ENCODE measurements around the gene ABCC4. TPM values are rescaled to one million over a fixed set of nuclear protein-coding genes. Genes with fewer than 3 reads are reported as not detected.
A peak's percentile ranks its signal among the peaks of the same experiment; 100 is the strongest.
"Not testable (repeated sequence)": the region's sequence is repeated elsewhere in the genome, so short reads cannot be mapped to it uniquely, and the experiment has no call there.

ABCC4 gene
- total and polyA plus RNA-seq, 9 of the 15 experiments (the other 6 are each of a cell fraction or from before 2014, with no cell fraction given) = 9.4 to 46.1 (median 25.4) TPM

DNA sequence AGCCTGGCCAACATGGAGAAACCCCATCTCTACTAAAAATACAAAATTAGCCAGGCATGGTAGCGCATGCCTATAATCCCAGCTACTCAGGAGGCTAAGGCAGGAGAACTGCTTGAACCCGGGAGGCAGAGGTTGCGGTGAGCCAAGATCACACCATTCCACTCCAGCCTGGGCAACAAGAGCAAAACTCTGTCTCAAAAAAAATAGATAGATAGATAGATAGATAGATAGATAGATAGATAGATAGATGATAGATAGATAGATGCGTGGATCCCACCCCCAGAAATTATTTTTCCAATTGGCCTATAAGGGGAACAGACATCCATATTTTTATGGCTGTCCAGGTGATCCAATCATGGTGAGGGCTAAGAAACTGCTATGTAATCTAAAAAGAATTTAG, 11.3 kb downstream of the ABCC4 start:
- H4K20me1 ChIP-seq (replicated peaks; ENCODE audit: control insufficient read depth, insufficient read depth, low read length); BruUV-seq (replicated peaks); H3K9ac ChIP-seq (ENCODE audit: insufficient read depth in 1 of 2, low read depth in 2 of 2, low read length in 2 of 2); H3K27me3 ChIP-seq (ENCODE audit: control insufficient read depth in 2 of 2, insufficient read depth in 2 of 2, low read length in 2 of 2); ATAC-seq; H3K4me3 ChIP-seq; intact Hi-C loops (cut with micrococcal nuclease); H3K9me1 ChIP-seq (ENCODE audit: control insufficient read depth, insufficient read depth, low read length); H3K27ac ChIP-seq (ENCODE audit: extremely low read depth, low read depth, low read length); H3K4me2 ChIP-seq (ENCODE audit: insufficient read depth, low read length); H3K9me3 ChIP-seq (replicated peaks; ENCODE audit: control insufficient read depth, insufficient read depth, low read depth, low read length); H2AFZ ChIP-seq (ENCODE audit: low read depth, low read length); FAIRE-seq; DNase-seq (ENCODE audit: extremely low read depth in 1 of 4, low spot score in 3 of 4); CTCF ChIA-PET (ENCODE audit: low intra/inter-chr PET ratio): not testable (repeated sequence)
- POLR2A ChIA-PET = interaction anchor here (0.9 to 1.6 kb wide), 2 partner anchors 10 to 12 kb away, joined by 3 to 4 read pairs; no protein-coding TSS in a partner anchor
- peaks cover 80% of the 10 kb centered on the region for H3K79me2 ChIP-seq (ENCODE audit: control insufficient read depth, insufficient read depth, low read length)
- peaks cover 17 to 21% of the 10 kb centered on the region in 2 experiments; a peak in 4 of 5 replicates for H3K4me1 ChIP-seq (replicated peaks in 1 of 2; ENCODE audit: control insufficient read depth in 2 of 2, insufficient read depth in 2 of 2, low read length in 2 of 2)
- H3K36me3 ChIP-seq (ENCODE audit: control insufficient read depth, insufficient read depth, low read length) = peaks cover 23% of the 10 kb centered on the region
- 0 out of 2 replicates have a peak, but pooled peaks have one; percentile 31 for TF ChIP-seq GATAD2B (IDR thresholded peaks at IDR 0.05; ENCODE audit: borderline replicate concordance)
- TF ChIP-seq DACH1 (IDR thresholded peaks at IDR 0.05; ENCODE audit: partially characterized antibody) = peak; percentile 96
- TF ChIP-seq, protein P1, sequence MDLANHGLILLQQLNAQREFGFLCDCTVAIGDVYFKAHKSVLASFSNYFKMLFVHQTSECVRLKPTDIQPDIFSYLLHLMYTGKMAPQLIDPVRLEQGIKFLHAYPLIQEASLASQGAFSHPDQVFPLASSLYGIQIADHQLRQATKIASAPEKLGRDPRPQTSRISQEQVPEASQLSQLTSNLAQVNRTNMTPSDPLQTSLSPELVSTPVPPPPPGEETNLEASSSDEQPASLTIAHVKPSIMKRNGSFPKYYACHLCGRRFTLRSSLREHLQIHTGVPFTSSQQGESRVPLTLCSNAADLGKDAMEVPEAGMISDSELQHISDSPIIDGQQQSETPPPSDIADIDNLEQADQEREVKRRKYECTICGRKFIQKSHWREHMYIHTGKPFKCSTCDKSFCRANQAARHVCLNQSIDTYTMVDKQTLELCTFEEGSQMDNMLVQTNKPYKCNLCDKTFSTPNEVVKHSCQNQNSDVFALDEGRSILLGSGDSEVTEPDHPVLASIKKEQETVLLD (IDR thresholded peaks at IDR 0.05) = peak; percentile 59
- TF ChIP-seq GATA2 (CRISPR knock-in tag; IDR thresholded peaks at IDR 0.05) = 0 out of 2 replicates have a peak, but pooled peaks have one; percentile 14
- WGBS (ENCODE audit: insufficient coverage, low coverage, missing lambda C conversion rate) = 86% methylated on average over 1 of the region's 4 CpGs
- in situ Hi-C loops (cut with MboI) = loop anchor here (10.0 kb wide), 1 partner anchor 95 kb away; no protein-coding TSS in a partner anchor

Measured in K562 (cell line).